H1 (cell line): ENCODE results near the gene USP6. TPM values are rescaled to one million over a fixed set of nuclear protein-coding genes. Genes with fewer than 3 reads are reported as not detected.

Experiments used
- CTCF ChIA-PET: fragments of 300-600 bp; sonication (Branson Sonifier 250); formaldehyde crosslinking; loops from one replicate; lab custom pipeline; 2021; ENCODE audit not compliant: partially characterized antibody; lab: Charles Lee
- POLR2A ChIA-PET: fragments of 300-600 bp; sonication (Branson Sonifier 250); formaldehyde crosslinking; loops from one replicate; lab custom pipeline; 2021; ENCODE audit warnings: inconsistent platforms; ENCODE audit not compliant: partially characterized antibody; lab: Charles Lee
- DNase-seq, 2 experiments: peaks; one replicate each; pipeline versions ENCODE4 v3.0.0 to v3.0.0-alpha.2; 2010 to 2022; ENCODE audit warnings: low spot score in 2 of 2, low read depth in 1 of 2, mixed read lengths in 1 of 2
- FAIRE-seq: peaks from 2 replicates; lab custom pipeline; 2011; peaks lifted over from hg19 to GRCh38; lab: Jason Lieb, UNC
- H2AFZ ChIP-seq: 2 replicates; pipeline ENCODE4 v1.8.1; 2012; ENCODE audit warnings: low read length, inconsistent platforms
- H2AK5ac ChIP-seq: 2 replicates; pipeline ENCODE4 v1.6.1; 2013; ENCODE audit warnings: low read depth, low read length
- H2BK120ac ChIP-seq: replicated peaks from 2 replicates; pipeline ENCODE3; 2013; ENCODE audit warnings: low read depth, low read length, inconsistent platforms
- H2BK12ac ChIP-seq: 2 replicates; pipeline ENCODE4 v1.6.1; 2013; ENCODE audit warnings: low read depth, low read length
- H2BK15ac ChIP-seq: 2 replicates; pipeline ENCODE4 v1.6.1; 2013; ENCODE audit warnings: low read length
- H2BK20ac ChIP-seq: 2 replicates; pipeline ENCODE4 v1.6.1; 2013; ENCODE audit warnings: low read length
- H2BK5ac ChIP-seq: 2 replicates; pipeline ENCODE4 v1.6.1; 2013; ENCODE audit warnings: low read depth, low read length
- H3K14ac ChIP-seq: 2 replicates; pipeline ENCODE4 v1.6.1; 2013; ENCODE audit warnings: inconsistent platforms; ENCODE audit not compliant: insufficient read length
- H3K18ac ChIP-seq: 2 replicates; pipeline ENCODE4 v1.6.1; 2013; ENCODE audit warnings: low read length; ENCODE audit errors: extremely low read depth
- H3K23ac ChIP-seq: 2 replicates; pipeline ENCODE4 v1.6.1; 2013; ENCODE audit warnings: inconsistent platforms; ENCODE audit not compliant: insufficient read length
- H3K23me2 ChIP-seq: 2 replicates; pipeline ENCODE4 v1.6.1; 2013; ENCODE audit warnings: low read depth, low read length
- H3K27ac ChIP-seq: 2 replicates; pipeline ENCODE4 v1.6.1; 2011; ENCODE audit warnings: low read depth, low read length, inconsistent platforms
- H3K27me3 ChIP-seq, 4 experiments: replicated peaks in 1 of 4; 1 replicate in 1 of 4; 2 replicates in 3 of 4; pipeline versions ENCODE4 v1.6.1 to v1.8.1; 2011 to 2013; ENCODE audit warnings: low read length in 3 of 4, mild to moderate bottlenecking in 3 of 4, inconsistent platforms in 2 of 4, mixed read lengths in 2 of 4, moderate library complexity in 1 of 4; ENCODE audit not compliant: control insufficient read depth in 3 of 4, insufficient read depth in 3 of 4; ENCODE audit errors: extremely low read depth in 1 of 4
- H3K36me3 ChIP-seq, 4 experiments: 2 replicates each; pipeline versions ENCODE4 v1.6.1 to v1.8.1; 2011 to 2013; ENCODE audit warnings: mild to moderate bottlenecking in 4 of 4, low read length in 3 of 4, moderate library complexity in 2 of 4, control low read depth in 1 of 4, inconsistent platforms in 1 of 4; ENCODE audit not compliant: insufficient read depth in 4 of 4, control insufficient read depth in 2 of 4
- H3K4ac ChIP-seq: replicated peaks from 2 replicates; pipeline ENCODE3; 2013; ENCODE audit warnings: low read length, low read depth, mixed read lengths, inconsistent platforms; ENCODE audit not compliant: insufficient read length
- H3K4me1 ChIP-seq, 4 experiments: replicated peaks in 1 of 4; 1 replicate in 1 of 4; 2 replicates in 3 of 4; pipeline versions ENCODE4 v1.6.1 to v1.8.1; 2011 to 2013; ENCODE audit warnings: low read length in 3 of 4, inconsistent platforms in 2 of 4, mixed read lengths in 1 of 4; ENCODE audit not compliant: insufficient read depth in 4 of 4, control insufficient read depth in 3 of 4
- H3K4me2 ChIP-seq, 2 experiments: 2 replicates each; pipeline versions ENCODE4 v1.6.1 to v1.8.1; 2011 to 2013; ENCODE audit warnings: low read depth in 2 of 2, low read length in 2 of 2, control low read depth in 1 of 2, inconsistent platforms in 1 of 2, mild to moderate bottlenecking in 1 of 2; ENCODE audit not compliant: insufficient read depth in 1 of 2
- H3K4me3 ChIP-seq, 4 experiments: fragments of 200-600, 300-600 bp in 1 of 4; sonication (generic), shearing (Covaris generic), sonication (Bioruptor Twin) in 1 of 4; 2 replicates each; pipeline versions ENCODE4 v1.5.1 to v1.8.1; 2011 to 2016; ENCODE audit warnings: low read length in 4 of 4, low read depth in 3 of 4, control low read depth in 2 of 4, inconsistent platforms in 2 of 4, mild to moderate bottlenecking in 2 of 4, mixed read lengths in 1 of 4, moderate library complexity in 1 of 4; ENCODE audit not compliant: insufficient read depth in 2 of 4; ENCODE audit errors: extremely low read depth in 1 of 4
- H3K56ac ChIP-seq: replicated peaks from 2 replicates; pipeline ENCODE3; 2013; ENCODE audit warnings: low read depth, mild to moderate bottlenecking, mixed read lengths, low read length, inconsistent platforms; ENCODE audit not compliant: insufficient read length
- H3K79me1 ChIP-seq: 2 replicates; pipeline ENCODE4 v1.6.1; 2013; ENCODE audit warnings: low read depth, low read length, control low read depth
- H3K79me2 ChIP-seq, 2 experiments: 2 replicates each; pipeline versions ENCODE4 v1.6.1 to v1.8.1; 2012 to 2013; ENCODE audit warnings: low read length in 2 of 2, mild to moderate bottlenecking in 2 of 2, inconsistent platforms in 1 of 2; ENCODE audit not compliant: insufficient read depth in 2 of 2, control insufficient read depth in 1 of 2
- H3K9ac ChIP-seq, 4 experiments: replicated peaks in 1 of 4; 1 replicate in 1 of 4; 2 replicates in 3 of 4; pipeline versions ENCODE4 v1.6.1 to v1.8.1; 2011 to 2013; ENCODE audit warnings: low read depth in 3 of 4, low read length in 3 of 4, control low read depth in 2 of 4, mild to moderate bottlenecking in 2 of 4, moderate library complexity in 2 of 4, inconsistent platforms in 1 of 4; ENCODE audit errors: extremely low read depth in 1 of 4
- H3K9me3 ChIP-seq, 2 experiments: 2 replicates each; pipeline versions ENCODE4 v1.6.1 to v1.8.1; 2012 to 2013; ENCODE audit warnings: mild to moderate bottlenecking in 2 of 2, moderate library complexity in 2 of 2, control low read depth in 1 of 2, inconsistent platforms in 1 of 2, low read depth in 1 of 2, low read length in 1 of 2, mixed read lengths in 1 of 2; ENCODE audit not compliant: insufficient read depth in 2 of 2
- H4K20me1 ChIP-seq, 2 experiments: replicated peaks in 1 of 2; 2 replicates each; pipeline versions ENCODE3 to v1.8.1; 2011 to 2013; ENCODE audit warnings: inconsistent platforms in 2 of 2, low read length in 2 of 2, mild to moderate bottlenecking in 1 of 2; ENCODE audit not compliant: insufficient read depth in 2 of 2, control insufficient read depth in 1 of 2
- H4K5ac ChIP-seq: 2 replicates; pipeline ENCODE4 v1.6.1; 2013; ENCODE audit warnings: low read length, low read depth, mixed read lengths, inconsistent platforms; ENCODE audit not compliant: insufficient read length
- H4K8ac ChIP-seq: 2 replicates; pipeline ENCODE4 v1.8.0; 2013; ENCODE audit warnings: mild to moderate bottlenecking, moderate library complexity, low read length, inconsistent platforms; ENCODE audit not compliant: insufficient read depth; ENCODE audit errors: extremely low read depth
- H4K91ac ChIP-seq: replicated peaks from 2 replicates; pipeline ENCODE3; 2013; ENCODE audit warnings: low read length, mixed read lengths, inconsistent platforms; ENCODE audit not compliant: insufficient read length
- WGBS, 2 experiments: shearing (Covaris generic) in 1 of 2; methylation state at CpG; one replicate each; pipeline versions ENCODE4 v1.1.6 to v1.1.7; 2013 to 2015; ENCODE audit warnings: low lambda C conversion rate in 2 of 2, mixed read lengths in 2 of 2, inconsistent platforms in 1 of 2, low coverage in 1 of 2, missing lambda C conversion rate in 1 of 2; ENCODE audit not compliant: insufficient replicate concordance in 2 of 2, insufficient coverage in 1 of 2, insufficient read length in 1 of 2; ENCODE audit errors: extremely low coverage in 1 of 2, missing lambda C conversion rate in 1 of 2; 5-methylcytosine and 5-hydroxymethylcytosine counted together
- polyA plus RNA-seq, 7 experiments: library from polyadenylated mRNA; depleted of rRNA in 3 of 7; stranded (reverse) in 5 of 7; unstranded in 2 of 7; fragments of >200 nt in 5 of 7; fragments of 200-250 nt in 2 of 7; gene quantifications; 1 replicate in 5 of 7; 2 replicates in 1 of 7; 4 replicates in 1 of 7; pipeline versions ENCODE4 v1.2.1 to v1.2.3, GENCODE V29; 2011 to 2013; ENCODE audit warnings: missing spikeins in 2 of 7, mixed read lengths in 2 of 7
- total RNA-seq: library from RNA; stranded (reverse); fragmentation: NEBNext Ultra II Directional; extraction: Animal tissue kit (Norgen Biotek cat#: 25700); gene quantifications from 2 replicates; pipeline ENCODE4 v1.2.1, GENCODE V29; 2021

Gene USP6
- total and polyA plus RNA-seq, 2 of the 8 experiments (the other 6 are each of a cell fraction or from before 2014, with no cell fraction given) = 0.08 to 0.32 TPM

DNA sequence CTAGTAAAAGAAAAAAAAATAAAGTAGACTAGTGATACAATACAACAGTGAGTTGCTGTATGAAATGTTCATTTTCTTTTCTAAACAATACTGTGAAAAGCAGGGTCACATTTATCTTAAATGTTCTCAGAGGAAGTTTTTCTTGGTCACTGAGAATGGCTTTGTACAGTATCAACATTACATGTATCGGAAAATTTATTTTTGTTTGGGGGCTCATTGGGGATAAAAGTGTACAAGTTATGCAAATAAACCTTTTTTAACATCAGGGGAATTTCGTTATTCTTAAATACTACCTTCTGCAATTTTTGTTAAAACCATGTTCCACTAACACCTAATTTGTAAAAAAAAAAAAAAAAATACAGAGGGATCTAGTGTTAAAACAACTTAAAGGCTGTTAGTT, 84.5 kb downstream of the USP6 start:
- FAIRE-seq (no peak), DNase-seq (no peak)
- Histone ChIP-seq H4K5ac (no peak overlapping the region), H3K9ac (no peak overlapping the region), H2BK15ac (no peak overlapping the region), H2AFZ (no peak overlapping the region), H3K9me3 (no peaks in the 10 kb centered on the region), H3K36me3 (no peaks in the 10 kb centered on the region), H3K27me3 (no peaks in the 10 kb centered on the region), H4K91ac (no peak overlapping the region), H3K18ac (no peak overlapping the region), H2BK120ac (no peak overlapping the region), H2BK5ac (no peak overlapping the region), H3K4ac (no peak overlapping the region), H3K4me2 (no peak overlapping the region), H3K23me2 (no peaks in the 10 kb centered on the region), H4K20me1 (peaks cover 0 to 3% of the 10 kb centered on the region in 2 experiments), H3K4me1 (no peaks in the 10 kb centered on the region), H3K79me2 (no peaks in the 10 kb centered on the region), H4K8ac (no peak overlapping the region), H3K4me3 (no peak overlapping the region), H2BK12ac (no peak overlapping the region), H3K23ac (no peak overlapping the region), H3K14ac (no peak overlapping the region), H3K27ac (no peak overlapping the region), H3K56ac (no peak overlapping the region), H2BK20ac (no peak overlapping the region), H3K79me1 (no peaks in the 10 kb centered on the region), H2AK5ac (no peak overlapping the region)
- ChIA-PET CTCF (interaction anchor here (0.9 to 3.2 kb wide), 3 partner anchors 10 to 37 kb away, joined by 3 to 14 read pairs (median 3); no protein-coding TSS in a partner anchor), POLR2A (interaction anchor here (1.3 kb wide), 1 partner anchor 16 kb away, joined by 3 read pairs; no protein-coding TSS in a partner anchor)
- 46% methylated on average over 2 of the region's 2 CpGs; no CpG with 5 or more reads in 1 of the 2 experiments for WGBS, 2 experiments
